ENCODE results near the gene CCDC154.
A peak's percentile ranks its signal among the peaks of the same experiment; 100 is the strongest.

DNA sequence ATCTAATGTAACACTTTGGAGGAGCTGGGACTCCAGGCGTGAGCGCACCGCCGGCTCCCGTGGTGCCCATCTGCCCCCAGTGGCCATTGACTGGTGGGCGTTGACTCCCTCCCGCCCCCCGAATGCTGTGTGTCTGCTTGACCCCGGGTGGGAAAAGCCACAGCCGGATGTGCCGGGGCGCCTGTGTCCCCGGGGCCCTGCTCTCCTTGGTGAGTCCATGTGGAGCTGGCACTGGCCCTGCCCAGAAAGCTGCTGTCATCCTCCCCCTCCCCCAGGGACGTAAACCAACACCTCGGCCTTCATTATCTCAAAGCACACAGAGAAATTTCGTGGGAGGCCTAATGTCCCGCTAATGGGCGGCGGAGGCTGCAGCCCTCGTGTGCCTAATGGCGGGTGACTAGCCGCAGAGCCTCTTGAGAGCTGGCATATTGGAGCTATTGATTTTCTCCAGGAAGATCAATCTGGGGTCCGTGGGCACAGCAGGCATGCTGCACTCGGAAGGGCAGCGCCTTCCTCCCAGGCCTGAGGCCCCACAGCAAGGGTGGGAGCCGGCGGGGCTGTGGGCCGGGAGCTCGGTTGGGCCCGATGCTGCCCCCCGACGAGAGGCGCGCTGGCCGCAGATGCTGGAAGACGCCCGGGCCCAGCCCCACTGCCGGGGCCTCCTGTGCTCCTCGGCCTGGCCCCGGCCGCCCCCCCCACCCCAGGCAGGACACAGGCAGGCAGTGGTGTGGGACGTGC is 17.5 kb downstream of the CCDC154 start:
- TF ChIP-seq, protein P1, sequence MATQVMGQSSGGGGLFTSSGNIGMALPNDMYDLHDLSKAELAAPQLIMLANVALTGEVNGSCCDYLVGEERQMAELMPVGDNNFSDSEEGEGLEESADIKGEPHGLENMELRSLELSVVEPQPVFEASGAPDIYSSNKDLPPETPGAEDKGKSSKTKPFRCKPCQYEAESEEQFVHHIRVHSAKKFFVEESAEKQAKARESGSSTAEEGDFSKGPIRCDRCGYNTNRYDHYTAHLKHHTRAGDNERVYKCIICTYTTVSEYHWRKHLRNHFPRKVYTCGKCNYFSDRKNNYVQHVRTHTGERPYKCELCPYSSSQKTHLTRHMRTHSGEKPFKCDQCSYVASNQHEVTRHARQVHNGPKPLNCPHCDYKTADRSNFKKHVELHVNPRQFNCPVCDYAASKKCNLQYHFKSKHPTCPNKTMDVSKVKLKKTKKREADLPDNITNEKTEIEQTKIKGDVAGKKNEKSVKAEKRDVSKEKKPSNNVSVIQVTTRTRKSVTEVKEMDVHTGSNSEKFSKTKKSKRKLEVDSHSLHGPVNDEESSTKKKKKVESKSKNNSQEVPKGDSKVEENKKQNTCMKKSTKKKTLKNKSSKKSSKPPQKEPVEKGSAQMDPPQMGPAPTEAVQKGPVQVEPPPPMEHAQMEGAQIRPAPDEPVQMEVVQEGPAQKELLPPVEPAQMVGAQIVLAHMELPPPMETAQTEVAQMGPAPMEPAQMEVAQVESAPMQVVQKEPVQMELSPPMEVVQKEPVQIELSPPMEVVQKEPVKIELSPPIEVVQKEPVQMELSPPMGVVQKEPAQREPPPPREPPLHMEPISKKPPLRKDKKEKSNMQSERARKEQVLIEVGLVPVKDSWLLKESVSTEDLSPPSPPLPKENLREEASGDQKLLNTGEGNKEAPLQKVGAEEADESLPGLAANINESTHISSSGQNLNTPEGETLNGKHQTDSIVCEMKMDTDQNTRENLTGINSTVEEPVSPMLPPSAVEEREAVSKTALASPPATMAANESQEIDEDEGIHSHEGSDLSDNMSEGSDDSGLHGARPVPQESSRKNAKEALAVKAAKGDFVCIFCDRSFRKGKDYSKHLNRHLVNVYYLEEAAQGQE (tag by site-specific recombination; IDR thresholded peaks at IDR 0.05) = no peak
- TF ChIP-seq, protein P2, sequence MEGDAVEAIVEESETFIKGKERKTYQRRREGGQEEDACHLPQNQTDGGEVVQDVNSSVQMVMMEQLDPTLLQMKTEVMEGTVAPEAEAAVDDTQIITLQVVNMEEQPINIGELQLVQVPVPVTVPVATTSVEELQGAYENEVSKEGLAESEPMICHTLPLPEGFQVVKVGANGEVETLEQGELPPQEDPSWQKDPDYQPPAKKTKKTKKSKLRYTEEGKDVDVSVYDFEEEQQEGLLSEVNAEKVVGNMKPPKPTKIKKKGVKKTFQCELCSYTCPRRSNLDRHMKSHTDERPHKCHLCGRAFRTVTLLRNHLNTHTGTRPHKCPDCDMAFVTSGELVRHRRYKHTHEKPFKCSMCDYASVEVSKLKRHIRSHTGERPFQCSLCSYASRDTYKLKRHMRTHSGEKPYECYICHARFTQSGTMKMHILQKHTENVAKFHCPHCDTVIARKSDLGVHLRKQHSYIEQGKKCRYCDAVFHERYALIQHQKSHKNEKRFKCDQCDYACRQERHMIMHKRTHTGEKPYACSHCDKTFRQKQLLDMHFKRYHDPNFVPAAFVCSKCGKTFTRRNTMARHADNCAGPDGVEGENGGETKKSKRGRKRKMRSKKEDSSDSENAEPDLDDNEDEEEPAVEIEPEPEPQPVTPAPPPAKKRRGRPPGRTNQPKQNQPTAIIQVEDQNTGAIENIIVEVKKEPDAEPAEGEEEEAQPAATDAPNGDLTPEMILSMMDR (tag by site-specific recombination; IDR thresholded peaks at IDR 0.05) = no peak
- no peak for TF ChIP-seq YY1 (tag by site-specific recombination; IDR thresholded peaks at IDR 0.05)
- peak; percentile 82 for TF ChIP-seq ZBTB8A (tag by site-specific recombination; IDR thresholded peaks at IDR 0.05)
- no peak for TF ChIP-seq SCRT1 (tag by site-specific recombination; IDR thresholded peaks at IDR 0.05; ENCODE audit: borderline replicate concordance)

Measured in HEK293 (cell line).